K562 (cell line): Measurements from ENCODE around the gene PSME1. TPM values are rescaled to one million over a fixed set of nuclear protein-coding genes. Genes with fewer than 3 reads are reported as not detected.

ENCODE experiments used
- FOXJ3 ChIP-seq: sonication (generic); formaldehyde crosslinking; IDR thresholded peaks from 2 replicates; pipeline ENCODE4 v1.4.0; 2020; ENCODE audit warnings: mild to moderate bottlenecking, missing genetic modification reagents
- PHF8 ChIP-seq: fragments of 200-600 bp; sonication (generic); IDR thresholded peaks from 2 replicates; pipeline ENCODE4 v1.6.1; 2012; ENCODE audit warnings: mixed run types, mild to moderate bottlenecking, inconsistent platforms, low read length, moderate library complexity, borderline replicate concordance
- SMAD1 ChIP-seq: fragments of 150-350 bp; IDR thresholded peaks from 2 replicates; pipeline ENCODE4 v1.6.1; 2014; ENCODE audit warnings: low read length, low read depth; ENCODE audit not compliant: partially characterized antibody
- XRCC5 ChIP-seq: fragments of 200-400 bp; formaldehyde crosslinking; IDR thresholded peaks from 2 replicates; pipeline ENCODE4 v1.6.1; 2017; ENCODE audit warnings: low read depth, mild to moderate bottlenecking, low read length
- polyA plus RNA-seq, 8 experiments: library from polyadenylated mRNA; depleted of rRNA in 4 of 8; stranded (reverse) in 5 of 8; unstranded in 3 of 8; fragments of >200 nt; fragmentation: Nextera tagmentation in 2 of 8; fragmentation: Illumina TruSeq in 1 of 8; extraction: Ambion mirVana in 2 of 8; extraction: Trizol in 1 of 8; gene quantifications; 2 replicates each; pipeline versions ENCODE4 v1.2.1 to v1.2.3, GENCODE V29; 2011 to 2014; ENCODE audit warnings: inconsistent platforms in 1 of 8, missing spikeins in 1 of 8
- total RNA-seq, 7 experiments: library from RNA; depleted of rRNA in 6 of 7; stranded (reverse); fragments of >200 nt in 6 of 7; fragmentation: Illumina TruSeq in 2 of 7; extraction: Trizol in 2 of 7; gene quantifications; 2 replicates each; pipeline versions ENCODE4 v1.2.1 to v1.2.3, GENCODE V29; 2011 to 2021; ENCODE audit warnings: low replicate concordance in 1 of 7
- TF ChIP-seq, protein P1 (sequence below): IDR thresholded peaks from 2 replicates; pipeline ENCODE4 v1.6.1; 2011; ENCODE audit not compliant: insufficient read length; ENCODE audit errors: extremely low read depth
- TF ChIP-seq, protein P2 (sequence below): sonication (generic); formaldehyde crosslinking; IDR thresholded peaks from 2 replicates; pipeline ENCODE4 v1.8.0; 2022; ENCODE audit warnings: mild to moderate bottlenecking, missing genetic modification reagents
- TF ChIP-seq, protein P3 (sequence below), 2 experiments: fragments of 250-450 bp in 1 of 2; fragments of 450-650 bp in 1 of 2; sonication (Bioruptor Pico) in 1 of 2; IDR thresholded peaks; 2 replicates each; pipeline versions ENCODE4 v1.6.1 to v1.8.0; 2016 to 2021; ENCODE audit warnings: mild to moderate bottlenecking in 2 of 2, moderate library complexity in 2 of 2, missing compliant biosample characterization in 1 of 2, missing genetic modification characterization in 1 of 2

Gene PSME1
- total and polyA plus RNA-seq, 9 of the 15 experiments (the other 6 are each of a cell fraction or from before 2014, with no cell fraction given), result 20.3 to 180 (median 67.5) TPM

DNA sequence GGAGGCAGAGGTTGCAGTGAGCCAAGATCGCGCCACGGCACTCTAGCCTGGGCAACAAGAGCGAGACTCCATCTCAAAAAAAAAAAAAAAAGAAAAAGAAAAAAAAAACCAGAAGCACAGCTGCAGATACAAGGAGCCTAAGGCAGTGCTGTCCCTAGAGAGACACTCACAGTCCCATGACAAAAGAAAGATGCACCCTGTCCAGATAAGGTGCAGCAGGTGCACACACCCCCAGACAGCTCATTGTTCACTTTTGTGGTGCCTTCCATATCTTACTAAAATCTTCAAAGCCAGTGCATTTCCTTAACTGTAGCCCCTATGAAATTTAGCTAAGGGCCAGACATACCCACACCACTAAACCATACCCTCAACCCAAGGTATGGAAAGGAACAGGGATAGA is 13.6 kb upstream of the PSME1 start (continued):
- TF ChIP-seq, protein P1, sequence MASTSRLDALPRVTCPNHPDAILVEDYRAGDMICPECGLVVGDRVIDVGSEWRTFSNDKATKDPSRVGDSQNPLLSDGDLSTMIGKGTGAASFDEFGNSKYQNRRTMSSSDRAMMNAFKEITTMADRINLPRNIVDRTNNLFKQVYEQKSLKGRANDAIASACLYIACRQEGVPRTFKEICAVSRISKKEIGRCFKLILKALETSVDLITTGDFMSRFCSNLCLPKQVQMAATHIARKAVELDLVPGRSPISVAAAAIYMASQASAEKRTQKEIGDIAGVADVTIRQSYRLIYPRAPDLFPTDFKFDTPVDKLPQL, result no peak
- no peak for TF ChIP-seq FOXJ3 (CRISPR knock-in tag)
- TF ChIP-seq, protein P2, sequence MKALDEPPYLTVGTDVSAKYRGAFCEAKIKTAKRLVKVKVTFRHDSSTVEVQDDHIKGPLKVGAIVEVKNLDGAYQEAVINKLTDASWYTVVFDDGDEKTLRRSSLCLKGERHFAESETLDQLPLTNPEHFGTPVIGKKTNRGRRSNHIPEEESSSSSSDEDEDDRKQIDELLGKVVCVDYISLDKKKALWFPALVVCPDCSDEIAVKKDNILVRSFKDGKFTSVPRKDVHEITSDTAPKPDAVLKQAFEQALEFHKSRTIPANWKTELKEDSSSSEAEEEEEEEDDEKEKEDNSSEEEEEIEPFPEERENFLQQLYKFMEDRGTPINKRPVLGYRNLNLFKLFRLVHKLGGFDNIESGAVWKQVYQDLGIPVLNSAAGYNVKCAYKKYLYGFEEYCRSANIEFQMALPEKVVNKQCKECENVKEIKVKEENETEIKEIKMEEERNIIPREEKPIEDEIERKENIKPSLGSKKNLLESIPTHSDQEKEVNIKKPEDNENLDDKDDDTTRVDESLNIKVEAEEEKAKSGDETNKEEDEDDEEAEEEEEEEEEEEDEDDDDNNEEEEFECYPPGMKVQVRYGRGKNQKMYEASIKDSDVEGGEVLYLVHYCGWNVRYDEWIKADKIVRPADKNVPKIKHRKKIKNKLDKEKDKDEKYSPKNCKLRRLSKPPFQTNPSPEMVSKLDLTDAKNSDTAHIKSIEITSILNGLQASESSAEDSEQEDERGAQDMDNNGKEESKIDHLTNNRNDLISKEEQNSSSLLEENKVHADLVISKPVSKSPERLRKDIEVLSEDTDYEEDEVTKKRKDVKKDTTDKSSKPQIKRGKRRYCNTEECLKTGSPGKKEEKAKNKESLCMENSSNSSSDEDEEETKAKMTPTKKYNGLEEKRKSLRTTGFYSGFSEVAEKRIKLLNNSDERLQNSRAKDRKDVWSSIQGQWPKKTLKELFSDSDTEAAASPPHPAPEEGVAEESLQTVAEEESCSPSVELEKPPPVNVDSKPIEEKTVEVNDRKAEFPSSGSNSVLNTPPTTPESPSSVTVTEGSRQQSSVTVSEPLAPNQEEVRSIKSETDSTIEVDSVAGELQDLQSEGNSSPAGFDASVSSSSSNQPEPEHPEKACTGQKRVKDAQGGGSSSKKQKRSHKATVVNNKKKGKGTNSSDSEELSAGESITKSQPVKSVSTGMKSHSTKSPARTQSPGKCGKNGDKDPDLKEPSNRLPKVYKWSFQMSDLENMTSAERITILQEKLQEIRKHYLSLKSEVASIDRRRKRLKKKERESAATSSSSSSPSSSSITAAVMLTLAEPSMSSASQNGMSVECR (CRISPR knock-in tag), result no peak
- TF ChIP-seq PHF8, result no peak
- no peak for TF ChIP-seq XRCC5
- TF ChIP-seq, protein P3, sequence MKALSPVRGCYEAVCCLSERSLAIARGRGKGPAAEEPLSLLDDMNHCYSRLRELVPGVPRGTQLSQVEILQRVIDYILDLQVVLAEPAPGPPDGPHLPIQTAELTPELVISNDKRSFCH (CRISPR knock-in tag; IDR thresholded peaks at IDR 0.05), result no peak
- TF ChIP-seq, protein P3 (tag; IDR thresholded peaks at IDR 0.05), result no peak
- no peak for TF ChIP-seq SMAD1
